Suppressor macrophage treated with lipopolysaccharide for 1 hour (primary cell): ENCODE results near the gene MYRIP.

Experiments used
- DNase-seq, 3 donors: peaks; one replicate each; pipeline ENCODE4 v3.0.0-alpha.2; 2020 to 2022

Gene MYRIP

GRCh38 chr3:40299721-40300335 lies 490.4 kb downstream of the MYRIP start:
- DNase-seq, result peak; percentile 88 to 98 (median 96)

GRCh38 chr3:40302784-40303183 lies 493.4 kb downstream of the MYRIP start:
- no peak for DNase-seq

- no peak for DNase-seq
These were observed 494.9 kb downstream of the MYRIP start for GRCh38 chr3:40304352-40304751.

GRCh38 chr3:40306336-40306735 lies 496.9 kb downstream of the MYRIP start:
- no peak for DNase-seq

GRCh38 chr3:40307176-40307575 lies 497.8 kb downstream of the MYRIP start:
- DNase-seq, result no peak

GRCh38 chr3:40308725-40309417 lies 499.5 kb downstream of the MYRIP start:
- DNase-seq, result peak in 1 of 3 donors; percentile 5

GRCh38 chr3:40309418-40309924 lies 500.1 kb downstream of the MYRIP start, which contains the start of gene EIF1B:
Gene EIF1B (plus strand): TSS chr3:40309707. CDS start chr3:40309942, 235 bp downstream.
- peak; percentile 99 to 100 (median 99) for DNase-seq
